ENCODE results near the gene MYORG.

The MYORG gene

GRCh38 chr9:34332076-34332964, 44.4 kb downstream of the MYORG start:
- DNase-seq (ENCODE audit: low read depth) = no peak

- DNase-seq (ENCODE audit: low read depth) = no peak
Measured at GRCh38 chr9:34331196-34331595, 45.5 kb downstream of the MYORG start.

GRCh38 chr9:34328987-34329832, 47.5 kb downstream of the MYORG start, which contains the start of the genes KIF24 and NUDT2:
Gene KIF24 (minus strand): TSS chr9:34329268. CDS start chr9:34311346, 17,922 bp downstream.
Gene NUDT2 (plus strand): TSS chr9:34329569. CDS start chr9:34339040, 9,471 bp downstream.
- DNase-seq (ENCODE audit: low read depth) = peak; percentile 93

DNA sequence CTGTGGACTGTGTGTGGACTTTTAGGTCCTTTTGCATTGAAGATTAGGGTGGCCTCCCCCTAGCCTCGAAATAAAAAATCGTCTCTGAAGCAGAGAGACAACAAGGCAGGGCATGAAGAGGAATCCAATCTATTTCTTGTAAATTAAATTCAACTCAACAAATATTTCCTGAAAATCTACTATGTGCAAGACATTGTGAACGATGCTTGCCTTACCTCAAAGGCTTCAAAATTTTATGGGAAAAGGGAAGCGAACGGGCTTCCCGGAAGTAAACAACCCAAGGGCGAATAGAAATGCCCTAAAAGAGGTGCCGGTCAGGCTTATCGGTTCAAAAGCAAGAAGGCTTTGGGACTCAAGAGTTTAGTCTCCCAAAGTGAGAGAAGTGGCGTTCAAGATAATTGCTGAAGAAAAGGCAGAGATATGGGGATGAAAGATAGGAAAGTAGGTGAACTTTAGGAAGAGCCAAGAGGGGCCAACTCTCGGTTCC, 48.2 kb downstream of the MYORG start:
- no peak for DNase-seq (ENCODE audit: low read depth)

DNA sequence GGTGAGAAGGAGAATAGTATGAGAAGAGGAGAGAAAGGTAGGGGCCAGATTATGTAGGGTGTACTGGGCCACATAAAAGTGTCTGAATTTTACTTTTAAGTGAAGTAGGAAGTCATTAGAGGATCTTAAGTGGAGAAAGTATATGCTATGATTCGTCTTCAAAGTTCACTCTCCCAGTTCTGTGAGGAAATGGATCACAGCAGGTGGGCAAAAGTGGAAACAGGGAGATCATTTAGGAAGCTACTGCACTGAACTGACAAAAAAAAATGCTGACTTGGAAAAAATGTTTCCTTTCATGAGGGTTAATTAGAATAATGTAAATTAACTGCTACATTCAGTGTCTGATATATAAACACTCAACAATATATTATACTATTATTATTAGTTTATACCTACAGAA, 50.0 kb downstream of the MYORG start:
- no peak for DNase-seq (ENCODE audit: low read depth)

DNA sequence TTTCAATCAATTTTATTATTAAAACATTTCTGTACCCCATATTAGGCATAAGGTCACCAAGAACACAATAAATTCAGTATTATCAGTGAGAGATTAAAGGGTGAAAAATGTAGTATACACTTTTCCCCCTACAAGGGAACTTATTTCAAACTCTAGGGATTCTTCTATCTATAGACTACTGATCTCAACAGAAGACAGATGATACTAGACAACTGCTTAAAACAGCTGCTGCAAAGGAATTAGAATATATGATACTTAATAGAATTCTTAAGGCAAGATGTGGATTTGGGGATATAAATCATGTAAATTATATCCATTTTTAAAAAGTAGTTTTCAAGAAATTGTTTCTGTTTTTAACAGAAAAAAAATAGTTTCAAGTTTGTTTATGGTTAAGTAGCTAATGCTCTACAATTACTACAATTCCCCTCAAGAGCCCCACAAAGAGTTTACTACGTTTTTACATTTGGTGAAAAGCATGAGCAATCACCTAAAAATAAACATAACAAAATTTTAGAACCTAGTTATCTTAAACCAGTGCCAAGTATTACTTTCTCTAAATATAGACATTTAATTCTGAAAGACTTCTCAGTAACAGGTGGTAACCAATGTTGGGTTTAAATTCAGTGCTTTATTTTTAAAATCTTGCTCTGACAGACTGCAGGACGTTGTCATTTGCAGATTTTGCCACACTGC, 53.7 kb downstream of the MYORG start:
- DNase-seq (ENCODE audit: low read depth) = no peak

GRCh38 chr9:34321451-34321850, 55.2 kb downstream of the MYORG start:
- no peak for DNase-seq (ENCODE audit: low read depth)

DNA sequence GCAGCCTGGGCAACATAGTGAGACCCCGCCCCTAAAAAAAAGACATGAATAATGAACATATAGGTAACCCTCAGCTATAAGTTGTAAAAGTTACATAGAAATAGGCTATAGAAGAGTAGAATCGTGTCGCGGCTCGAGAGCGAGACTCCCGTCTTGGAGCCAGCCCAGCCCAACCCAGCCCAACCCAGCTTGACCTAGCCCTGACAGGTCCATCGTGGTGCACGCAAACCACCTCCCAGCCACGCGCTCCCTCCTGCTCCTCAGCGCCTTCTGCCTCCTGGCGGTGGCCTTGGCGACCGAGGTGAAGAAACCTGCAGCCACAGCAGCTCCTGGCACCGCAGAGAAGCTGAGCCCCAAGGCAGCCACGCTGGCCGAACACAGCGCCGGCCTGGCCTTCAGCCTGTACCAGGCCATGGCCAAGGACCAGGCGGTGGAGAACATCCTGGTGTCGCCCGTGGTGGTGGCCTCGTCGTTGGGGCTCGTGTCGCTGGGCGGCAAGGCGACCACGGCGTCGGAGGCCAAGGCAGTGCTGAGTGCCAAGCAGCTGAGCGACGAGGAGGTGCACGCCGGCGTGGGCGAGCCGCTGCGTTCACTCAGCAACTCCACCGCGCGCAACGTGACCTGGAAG, 58.4 kb downstream of the MYORG start:
- no peak for DNase-seq (ENCODE audit: low read depth)

GRCh38 chr9:34317436-34317835, 59.3 kb downstream of the MYORG start:
- DNase-seq (ENCODE audit: low read depth) = no peak
